ENCODE results near the gene EPHB1.
"Not testable (repeated sequence)": the region's sequence is repeated elsewhere in the genome, so short reads cannot be mapped to it uniquely, and the experiment has no call there.

The EPHB1 gene

GRCh38 chr3:135229018-135229495 is 434.0 kb downstream of the EPHB1 start:
- DNase-seq, result no peak

GRCh38 chr3:135231737-135232136 is 436.7 kb downstream of the EPHB1 start:
- no peak for DNase-seq

GRCh38 chr3:135232226-135232625 is 437.2 kb downstream of the EPHB1 start:
- DNase-seq, result no peak

- DNase-seq, result not testable (repeated sequence)
Measured at GRCh38 chr3:135233476-135233875, 438.4 kb downstream of the EPHB1 start.

GRCh38 chr3:135235541-135235940 is 440.5 kb downstream of the EPHB1 start:
- DNase-seq, result no peak

- no peak for DNase-seq
Measured at GRCh38 chr3:135237371-135238143, 442.5 kb downstream of the EPHB1 start.

- no peak for DNase-seq
Measured at GRCh38 chr3:135238236-135238830, 443.3 kb downstream of the EPHB1 start.

- no peak for DNase-seq
Measured at GRCh38 chr3:135238871-135239614, 444.0 kb downstream of the EPHB1 start.

GRCh38 chr3:135239615-135239884 is 444.5 kb downstream of the EPHB1 start:
- DNase-seq, result no peak

GRCh38 chr3:135240426-135240825 is 445.4 kb downstream of the EPHB1 start:
- no peak for DNase-seq

GRCh38 chr3:135242285-135242684 is 447.2 kb downstream of the EPHB1 start:
- no peak for DNase-seq

GRCh38 chr3:135243616-135244015 is 448.6 kb downstream of the EPHB1 start:
- no peak for DNase-seq

GRCh38 chr3:135246027-135246426 is 451.0 kb downstream of the EPHB1 start:
- DNase-seq, result no peak

GRCh38 chr3:135248213-135248612 is 453.2 kb downstream of the EPHB1 start:
- DNase-seq, result no peak

GRCh38 chr3:135249186-135249585 is 454.1 kb downstream of the EPHB1 start:
- no peak for DNase-seq

- no peak for DNase-seq
Measured at GRCh38 chr3:135258916-135259315, 463.9 kb downstream of the EPHB1 start.

- no peak for DNase-seq
Measured at GRCh38 chr3:135260025-135260424, 465.0 kb downstream of the EPHB1 start.

GRCh38 chr3:135261214-135261775 is 466.2 kb downstream of the EPHB1 start:
- no peak for DNase-seq

GRCh38 chr3:135261916-135262315 is 466.9 kb downstream of the EPHB1 start:
- no peak for DNase-seq

- no peak for DNase-seq
Measured at GRCh38 chr3:135262441-135262840, 467.4 kb downstream of the EPHB1 start.

- DNase-seq, result no peak
Measured at GRCh38 chr3:135263331-135263730, 468.3 kb downstream of the EPHB1 start.

- no peak for DNase-seq
Measured at GRCh38 chr3:135267487-135267886, 472.4 kb downstream of the EPHB1 start.

GRCh38 chr3:135268941-135269532 is 474.0 kb downstream of the EPHB1 start:
- no peak for DNase-seq

Data from activated CD4-positive, alpha-beta T cell treated with anti-CD3 and anti-CD28 coated beads for 1 hour (primary cell).